ENCODE data around the gene MYBL2.
A peak's percentile ranks its signal among the peaks of the same experiment; 100 is the strongest.

The MYBL2 gene

GRCh38 chr20:43739148-43739749 lies 72.3 kb downstream of the MYBL2 start:
- Histone ChIP-seq H3K4me1 (ENCODE audit: control insufficient read depth, insufficient read depth, low read length) (peaks cover 7% of the 10 kb centered on the region), H3K9ac (ENCODE audit: low read length) (no peak overlapping the region), H3K4me3 (ENCODE audit: low read depth, low read length) (no peak overlapping the region), H3K9me3 (ENCODE audit: control insufficient read depth, insufficient read depth, low read depth, low read length) (no peaks in the 10 kb centered on the region), H3K36me3 (ENCODE audit: control insufficient read depth, insufficient read depth, low read length) (no peaks in the 10 kb centered on the region), H3K27ac (ENCODE audit: low read depth, low read length) (no peak overlapping the region), H3K27me3 (ENCODE audit: control insufficient read depth, insufficient read depth, low read length) (no peaks in the 10 kb centered on the region)

- H3K27ac ChIP-seq (ENCODE audit: low read depth, low read length) = no peak overlapping the region
- H3K4me1 ChIP-seq (ENCODE audit: control insufficient read depth, insufficient read depth, low read length) = peaks cover 16% of the 10 kb centered on the region
- no peaks in the 10 kb centered on the region for H3K36me3 ChIP-seq (ENCODE audit: control insufficient read depth, insufficient read depth, low read length)
- H3K4me3 ChIP-seq (ENCODE audit: low read depth, low read length) = no peak overlapping the region
- no peak overlapping the region for H3K9ac ChIP-seq (ENCODE audit: low read length)
- H3K9me3 ChIP-seq (ENCODE audit: control insufficient read depth, insufficient read depth, low read depth, low read length) = no peaks in the 10 kb centered on the region
- H3K27me3 ChIP-seq (ENCODE audit: control insufficient read depth, insufficient read depth, low read length) = no peaks in the 10 kb centered on the region
Observed at GRCh38 chr20:43740642-43741041, 73.7 kb downstream of the MYBL2 start.

GRCh38 chr20:43744151-43744611 lies 77.3 kb downstream of the MYBL2 start:
- no peaks in the 10 kb centered on the region for H3K27me3 ChIP-seq (ENCODE audit: control insufficient read depth, insufficient read depth, low read length)

GRCh38 chr20:43744966-43745730 lies 78.2 kb downstream of the MYBL2 start:
- Histone ChIP-seq H3K36me3 (ENCODE audit: control insufficient read depth, insufficient read depth, low read length) (no peaks in the 10 kb centered on the region), H3K4me3 (ENCODE audit: low read depth, low read length) (no peak overlapping the region), H3K27me3 (ENCODE audit: control insufficient read depth, insufficient read depth, low read length) (no peaks in the 10 kb centered on the region), H3K4me1 (ENCODE audit: control insufficient read depth, insufficient read depth, low read length) (peaks cover 29% of the 10 kb centered on the region), H3K9me3 (ENCODE audit: control insufficient read depth, insufficient read depth, low read depth, low read length) (no peaks in the 10 kb centered on the region), H3K9ac (ENCODE audit: low read length) (no peak overlapping the region), H3K27ac (ENCODE audit: low read depth, low read length) (no peak overlapping the region)

More at GRCh38 chr20:43744151-43744611, 77.3 kb downstream of the MYBL2 start:
- Histone ChIP-seq H3K4me3 (ENCODE audit: low read depth, low read length) (no peak overlapping the region; the same call in 1 of the 2 replicates), H3K9me3 (ENCODE audit: control insufficient read depth, insufficient read depth, low read depth, low read length) (no peaks in the 10 kb centered on the region), H3K36me3 (ENCODE audit: control insufficient read depth, insufficient read depth, low read length) (no peaks in the 10 kb centered on the region), H3K4me1 (ENCODE audit: control insufficient read depth, insufficient read depth, low read length) (peaks cover 29% of the 10 kb centered on the region), H3K9ac (ENCODE audit: low read length) (no peak overlapping the region), H3K27ac (ENCODE audit: low read depth, low read length) (no peak overlapping the region)

GRCh38 chr20:43746344-43747137 lies 79.6 kb downstream of the MYBL2 start:
- no peak overlapping the region for H3K4me3 ChIP-seq (ENCODE audit: low read depth, low read length)
- peaks cover 6% of the 10 kb centered on the region; the same call in 1 of the 2 replicates for H3K27me3 ChIP-seq (ENCODE audit: control insufficient read depth, insufficient read depth, low read length)
- no peaks in the 10 kb centered on the region for H3K36me3 ChIP-seq (ENCODE audit: control insufficient read depth, insufficient read depth, low read length)
- H3K27ac ChIP-seq (ENCODE audit: low read depth, low read length) = no peak overlapping the region
- peak overlapping the region; percentile 17 for H3K9ac ChIP-seq (ENCODE audit: low read length)
- H3K4me1 ChIP-seq (ENCODE audit: control insufficient read depth, insufficient read depth, low read length) = peaks cover 29% of the 10 kb centered on the region
- no peaks in the 10 kb centered on the region for H3K9me3 ChIP-seq (ENCODE audit: control insufficient read depth, insufficient read depth, low read depth, low read length)

GRCh38 chr20:43748274-43748673 lies 81.4 kb downstream of the MYBL2 start:
- Histone ChIP-seq H3K9me3 (ENCODE audit: control insufficient read depth, insufficient read depth, low read depth, low read length) (no peaks in the 10 kb centered on the region), H3K4me1 (ENCODE audit: control insufficient read depth, insufficient read depth, low read length) (peaks cover 29% of the 10 kb centered on the region), H3K9ac (ENCODE audit: low read length) (no peak overlapping the region), H3K27me3 (ENCODE audit: control insufficient read depth, insufficient read depth, low read length) (peaks cover 6% of the 10 kb centered on the region; the same call in 1 of the 2 replicates), H3K4me3 (ENCODE audit: low read depth, low read length) (no peak overlapping the region), H3K27ac (ENCODE audit: low read depth, low read length) (no peak overlapping the region), H3K36me3 (ENCODE audit: control insufficient read depth, insufficient read depth, low read length) (no peaks in the 10 kb centered on the region)

- peaks cover 6% of the 10 kb centered on the region; the same call in 1 of the 2 replicates for H3K27me3 ChIP-seq (ENCODE audit: control insufficient read depth, insufficient read depth, low read length)
- H3K9me3 ChIP-seq (ENCODE audit: control insufficient read depth, insufficient read depth, low read depth, low read length) = no peaks in the 10 kb centered on the region
- H3K9ac ChIP-seq (ENCODE audit: low read length) = no peak overlapping the region
- H3K4me1 ChIP-seq (ENCODE audit: control insufficient read depth, insufficient read depth, low read length) = peaks cover 19% of the 10 kb centered on the region
- H3K27ac ChIP-seq (ENCODE audit: low read depth, low read length) = no peak overlapping the region
- no peaks in the 10 kb centered on the region for H3K36me3 ChIP-seq (ENCODE audit: control insufficient read depth, insufficient read depth, low read length)
- no peak overlapping the region for H3K4me3 ChIP-seq (ENCODE audit: low read depth, low read length)
Observed at GRCh38 chr20:43749734-43750294, 82.9 kb downstream of the MYBL2 start.

- H3K4me3 ChIP-seq (ENCODE audit: low read depth, low read length) = no peak overlapping the region
Observed at GRCh38 chr20:43750774-43751166, 83.9 kb downstream of the MYBL2 start.

GRCh38 chr20:43751167-43752050 lies 84.5 kb downstream of the MYBL2 start:
- Histone ChIP-seq H3K4me3 (ENCODE audit: low read depth, low read length) (no peak overlapping the region), H3K27me3 (ENCODE audit: control insufficient read depth, insufficient read depth, low read length) (peaks cover 6% of the 10 kb centered on the region; the same call in 1 of the 2 replicates), H3K27ac (ENCODE audit: low read depth, low read length) (no peak overlapping the region), H3K36me3 (ENCODE audit: control insufficient read depth, insufficient read depth, low read length) (no peaks in the 10 kb centered on the region), H3K4me1 (ENCODE audit: control insufficient read depth, insufficient read depth, low read length) (peaks cover 7% of the 10 kb centered on the region), H3K9me3 (ENCODE audit: control insufficient read depth, insufficient read depth, low read depth, low read length) (no peaks in the 10 kb centered on the region), H3K9ac (ENCODE audit: low read length) (no peak overlapping the region)

More at GRCh38 chr20:43750774-43751166, 83.9 kb downstream of the MYBL2 start:
- Histone ChIP-seq H3K4me1 (ENCODE audit: control insufficient read depth, insufficient read depth, low read length) (peaks cover 13% of the 10 kb centered on the region), H3K9ac (ENCODE audit: low read length) (no peak overlapping the region), H3K36me3 (ENCODE audit: control insufficient read depth, insufficient read depth, low read length) (no peaks in the 10 kb centered on the region), H3K27me3 (ENCODE audit: control insufficient read depth, insufficient read depth, low read length) (peaks cover 6% of the 10 kb centered on the region; the same call in 1 of the 2 replicates), H3K27ac (ENCODE audit: low read depth, low read length) (no peak overlapping the region), H3K9me3 (ENCODE audit: control insufficient read depth, insufficient read depth, low read depth, low read length) (no peaks in the 10 kb centered on the region)

GRCh38 chr20:43752051-43752360 lies 85.1 kb downstream of the MYBL2 start:
- H3K4me3 ChIP-seq (ENCODE audit: low read depth, low read length) = no peak overlapping the region
- H3K27ac ChIP-seq (ENCODE audit: low read depth, low read length) = no peak overlapping the region

More at GRCh38 chr20:43752051-43752360, 85.1 kb downstream of the MYBL2 start:
- Histone ChIP-seq H3K27me3 (ENCODE audit: control insufficient read depth, insufficient read depth, low read length) (peaks cover 6% of the 10 kb centered on the region; the same call in 1 of the 2 replicates), H3K4me1 (ENCODE audit: control insufficient read depth, insufficient read depth, low read length) (peaks cover under 1% of the 10 kb centered on the region; the same call in 1 of the 2 replicates), H3K9me3 (ENCODE audit: control insufficient read depth, insufficient read depth, low read depth, low read length) (no peaks in the 10 kb centered on the region), H3K9ac (ENCODE audit: low read length) (no peak overlapping the region), H3K36me3 (ENCODE audit: control insufficient read depth, insufficient read depth, low read length) (no peaks in the 10 kb centered on the region)

Measured in HUES6 (cell line).